DOHH2 (cell line): Measurements from ENCODE around the gene CD40.

Source experiments
- EZH2phosphoT487 ChIP-seq: fragments of 200-600 bp; sonication (generic); IDR thresholded peaks from 2 replicates; pipeline ENCODE4 v1.6.1; 2017; ENCODE audit warnings: borderline replicate concordance, mild to moderate bottlenecking, antibody characterized with exemption, low read length, moderate library complexity, mixed read lengths
- TF ChIP-seq, protein P1 (sequence below): fragments of 200-600 bp; sonication (generic); IDR thresholded peaks from one replicate; pipeline ENCODE4 v1.5.1; 2014; ENCODE audit warnings: antibody characterized with exemption, mild to moderate bottlenecking, low read depth, low read length; ENCODE audit not compliant: poor library complexity, severe bottlenecking

DNA sequence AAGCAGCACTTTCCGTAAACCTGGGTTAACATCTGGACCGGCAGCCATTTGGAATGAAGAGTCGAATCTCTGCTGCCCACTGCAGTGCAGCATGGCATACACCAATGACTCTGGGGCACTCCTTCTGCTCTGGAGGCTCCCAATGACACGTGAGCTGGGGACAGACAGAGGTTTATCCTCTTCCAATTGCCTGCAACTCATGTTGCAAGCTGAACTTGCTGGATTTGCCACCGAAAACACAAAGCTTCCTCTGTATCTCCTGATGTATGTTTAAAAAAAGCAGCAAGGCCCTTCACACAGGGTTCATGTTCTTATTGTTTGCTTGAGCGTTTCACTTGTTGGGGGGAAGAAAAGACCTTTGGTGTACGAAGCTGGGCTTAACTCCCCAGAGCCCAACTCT lies 39.2 kb upstream of the CD40 start:
- TF ChIP-seq, protein P1, sequence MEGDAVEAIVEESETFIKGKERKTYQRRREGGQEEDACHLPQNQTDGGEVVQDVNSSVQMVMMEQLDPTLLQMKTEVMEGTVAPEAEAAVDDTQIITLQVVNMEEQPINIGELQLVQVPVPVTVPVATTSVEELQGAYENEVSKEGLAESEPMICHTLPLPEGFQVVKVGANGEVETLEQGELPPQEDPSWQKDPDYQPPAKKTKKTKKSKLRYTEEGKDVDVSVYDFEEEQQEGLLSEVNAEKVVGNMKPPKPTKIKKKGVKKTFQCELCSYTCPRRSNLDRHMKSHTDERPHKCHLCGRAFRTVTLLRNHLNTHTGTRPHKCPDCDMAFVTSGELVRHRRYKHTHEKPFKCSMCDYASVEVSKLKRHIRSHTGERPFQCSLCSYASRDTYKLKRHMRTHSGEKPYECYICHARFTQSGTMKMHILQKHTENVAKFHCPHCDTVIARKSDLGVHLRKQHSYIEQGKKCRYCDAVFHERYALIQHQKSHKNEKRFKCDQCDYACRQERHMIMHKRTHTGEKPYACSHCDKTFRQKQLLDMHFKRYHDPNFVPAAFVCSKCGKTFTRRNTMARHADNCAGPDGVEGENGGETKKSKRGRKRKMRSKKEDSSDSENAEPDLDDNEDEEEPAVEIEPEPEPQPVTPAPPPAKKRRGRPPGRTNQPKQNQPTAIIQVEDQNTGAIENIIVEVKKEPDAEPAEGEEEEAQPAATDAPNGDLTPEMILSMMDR, result no peak
- TF ChIP-seq EZH2phosphoT487, result no peak
